GM10248 (cell line): ENCODE measurements around the gene NT5C3A.

Source experiments
- CTCF ChIA-PET: fragments of 300-600 bp; sonication (Branson Sonifier 250); formaldehyde crosslinking; extraction: SDS; loops from one replicate; lab custom pipeline; 2021; ENCODE audit warnings: antibody characterized with exemption; lab: Yijun Ruan, JAX
- POLR2A ChIA-PET: fragments of 350-650 bp; sonication (Branson Sonifier 250); formaldehyde crosslinking; extraction: SDS; loops from one replicate; lab custom pipeline; 2020; ENCODE audit warnings: antibody characterized with exemption; lab: Yijun Ruan, JAX
- DNase-seq: peaks from one replicate; pipeline ENCODE4 v3.0.0; 2012; ENCODE audit errors: extremely low spot score
- TF ChIP-seq, protein P1 (sequence below): IDR thresholded peaks from 2 replicates; pipeline ENCODE4 v1.5.1; 2012; ENCODE audit warnings: mild to moderate bottlenecking, low read depth; ENCODE audit errors: extremely low read depth, missing control alignments, control extremely low read depth

The NT5C3A gene

DNA sequence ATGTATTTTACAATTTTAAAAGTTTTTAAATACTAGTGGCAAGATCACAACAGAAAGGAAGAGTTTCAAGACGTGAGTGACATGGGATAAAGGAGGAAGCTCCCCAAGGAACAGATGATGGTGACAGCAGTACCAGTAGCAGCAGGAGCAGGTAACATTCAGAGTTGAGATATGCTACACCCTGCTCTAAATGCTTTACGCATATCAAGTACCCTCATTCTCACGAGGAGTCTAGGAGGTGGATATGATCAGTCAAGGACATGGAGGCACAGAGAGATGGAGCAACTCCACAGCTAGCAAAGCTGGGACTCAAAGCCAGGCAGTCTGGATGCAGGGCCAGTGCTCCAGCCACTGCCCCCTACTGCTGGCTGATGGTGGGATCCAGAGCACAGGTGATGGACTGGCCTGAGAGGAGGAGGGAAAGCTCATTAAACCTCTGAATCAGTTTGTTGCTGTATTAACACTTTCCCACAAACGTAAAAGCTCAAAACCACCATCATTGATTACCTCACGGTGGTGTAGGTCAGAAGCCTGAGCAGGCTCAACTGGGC, 29.1 kb upstream of the NT5C3A start:
- ChIA-PET CTCF (interaction anchor here (1.0 to 3.0 kb wide), 3 partner anchors 16 to 244 kb away, joined by 3 to 14 read pairs (median 5); no protein-coding TSS in a partner anchor), POLR2A (no interaction called here)
- TF ChIP-seq, protein P1, sequence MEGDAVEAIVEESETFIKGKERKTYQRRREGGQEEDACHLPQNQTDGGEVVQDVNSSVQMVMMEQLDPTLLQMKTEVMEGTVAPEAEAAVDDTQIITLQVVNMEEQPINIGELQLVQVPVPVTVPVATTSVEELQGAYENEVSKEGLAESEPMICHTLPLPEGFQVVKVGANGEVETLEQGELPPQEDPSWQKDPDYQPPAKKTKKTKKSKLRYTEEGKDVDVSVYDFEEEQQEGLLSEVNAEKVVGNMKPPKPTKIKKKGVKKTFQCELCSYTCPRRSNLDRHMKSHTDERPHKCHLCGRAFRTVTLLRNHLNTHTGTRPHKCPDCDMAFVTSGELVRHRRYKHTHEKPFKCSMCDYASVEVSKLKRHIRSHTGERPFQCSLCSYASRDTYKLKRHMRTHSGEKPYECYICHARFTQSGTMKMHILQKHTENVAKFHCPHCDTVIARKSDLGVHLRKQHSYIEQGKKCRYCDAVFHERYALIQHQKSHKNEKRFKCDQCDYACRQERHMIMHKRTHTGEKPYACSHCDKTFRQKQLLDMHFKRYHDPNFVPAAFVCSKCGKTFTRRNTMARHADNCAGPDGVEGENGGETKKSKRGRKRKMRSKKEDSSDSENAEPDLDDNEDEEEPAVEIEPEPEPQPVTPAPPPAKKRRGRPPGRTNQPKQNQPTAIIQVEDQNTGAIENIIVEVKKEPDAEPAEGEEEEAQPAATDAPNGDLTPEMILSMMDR = no peak
- DNase-seq = no peak

DNA sequence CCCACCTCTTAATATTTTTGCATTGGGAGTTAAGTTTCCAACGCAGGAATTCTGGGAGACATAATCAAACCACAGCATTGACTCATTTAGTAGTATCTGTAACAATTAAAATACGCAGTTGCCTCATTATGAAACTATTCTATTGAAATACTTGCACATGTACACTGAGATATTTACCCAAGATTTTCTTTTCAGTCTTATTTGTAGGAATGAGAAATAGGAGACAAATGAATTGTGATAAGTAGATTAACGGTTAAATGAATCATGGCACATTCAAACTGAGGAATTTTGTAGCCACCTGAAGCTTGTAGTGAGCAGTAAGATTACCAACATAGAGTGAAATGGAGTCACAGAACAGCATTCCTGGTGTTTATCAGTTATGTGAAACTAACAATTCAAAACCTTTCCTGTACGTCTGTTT, 28.5 kb upstream of the NT5C3A start:
- POLR2A ChIA-PET = no interaction called here
- no peak for DNase-seq
- TF ChIP-seq, protein P1 = no peak
- CTCF ChIA-PET = interaction anchor here (3.0 kb wide), 1 partner anchor 17 kb away, joined by 14 read pairs; no protein-coding TSS in a partner anchor

DNA sequence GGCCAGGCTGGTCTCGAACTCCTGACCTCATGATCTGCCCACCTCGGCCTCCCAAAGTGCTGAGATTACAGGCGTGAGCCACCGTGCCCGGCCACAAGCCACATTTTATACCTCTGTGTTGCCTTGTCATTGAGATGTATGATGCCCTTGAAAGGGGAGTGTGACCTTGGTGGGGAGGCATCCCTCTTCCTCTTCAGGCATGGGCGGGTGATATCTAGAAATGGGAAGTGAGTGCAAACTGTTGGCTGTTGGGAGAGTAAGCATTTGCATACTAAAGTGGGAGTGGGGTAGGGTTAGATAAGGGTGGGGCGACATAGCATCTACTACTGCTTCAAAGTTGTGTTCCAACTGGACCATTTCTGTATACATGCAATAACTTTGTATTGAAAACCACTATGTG, 26.6 kb upstream of the NT5C3A start:
- no peak for DNase-seq
- TF ChIP-seq, protein P1 = no peak
- ChIA-PET POLR2A (no interaction called here), CTCF (no interaction called here)

DNA sequence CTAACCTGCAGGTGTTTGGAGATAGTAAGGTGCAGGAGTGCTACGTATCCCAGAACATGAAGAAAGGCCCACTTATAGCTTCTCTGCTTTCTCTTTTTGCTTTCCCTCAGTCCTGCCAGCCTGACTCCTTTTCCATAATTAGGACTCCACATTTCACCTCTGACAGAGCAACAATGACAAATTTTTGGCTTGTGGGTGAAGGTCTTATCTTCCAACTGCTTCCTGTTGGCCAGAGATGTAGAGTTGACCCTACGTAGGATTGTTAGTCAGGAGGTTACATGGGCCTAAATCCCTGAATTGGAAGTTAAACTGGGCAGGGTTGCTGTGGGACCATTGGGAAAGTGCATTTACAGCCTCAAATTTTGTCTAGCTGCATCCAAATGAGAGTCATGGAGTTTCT, 25.3 kb upstream of the NT5C3A start:
- TF ChIP-seq, protein P1 = no peak
- no peak for DNase-seq
- ChIA-PET POLR2A (no interaction called here), CTCF (interaction anchor here (1.2 kb wide), 1 partner anchor 21 kb away, joined by 4 read pairs; the partner anchor contains the start of gene RP9)

DNA sequence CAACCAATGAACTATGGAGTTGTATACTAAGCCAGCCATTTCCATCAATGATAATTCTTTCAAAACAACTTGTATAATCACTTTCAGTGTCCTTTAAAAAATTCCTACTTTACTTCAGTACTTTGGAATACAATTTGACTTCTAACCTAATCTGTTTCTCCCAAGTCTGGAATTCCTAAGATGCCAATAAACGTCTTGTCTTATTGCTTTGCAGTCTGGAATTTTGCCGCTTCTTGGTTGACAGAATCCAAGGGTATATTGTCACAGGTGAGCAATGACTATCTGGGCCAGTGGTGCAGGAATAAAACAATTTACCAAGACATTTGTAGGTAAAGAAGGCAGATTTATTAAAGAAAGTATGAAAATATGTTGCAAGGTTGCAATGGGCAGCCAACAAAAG, 24.8 kb upstream of the NT5C3A start:
- DNase-seq = no peak
- ChIA-PET CTCF (no interaction called here), POLR2A (no interaction called here)
- TF ChIP-seq, protein P1 = no peak

DNA sequence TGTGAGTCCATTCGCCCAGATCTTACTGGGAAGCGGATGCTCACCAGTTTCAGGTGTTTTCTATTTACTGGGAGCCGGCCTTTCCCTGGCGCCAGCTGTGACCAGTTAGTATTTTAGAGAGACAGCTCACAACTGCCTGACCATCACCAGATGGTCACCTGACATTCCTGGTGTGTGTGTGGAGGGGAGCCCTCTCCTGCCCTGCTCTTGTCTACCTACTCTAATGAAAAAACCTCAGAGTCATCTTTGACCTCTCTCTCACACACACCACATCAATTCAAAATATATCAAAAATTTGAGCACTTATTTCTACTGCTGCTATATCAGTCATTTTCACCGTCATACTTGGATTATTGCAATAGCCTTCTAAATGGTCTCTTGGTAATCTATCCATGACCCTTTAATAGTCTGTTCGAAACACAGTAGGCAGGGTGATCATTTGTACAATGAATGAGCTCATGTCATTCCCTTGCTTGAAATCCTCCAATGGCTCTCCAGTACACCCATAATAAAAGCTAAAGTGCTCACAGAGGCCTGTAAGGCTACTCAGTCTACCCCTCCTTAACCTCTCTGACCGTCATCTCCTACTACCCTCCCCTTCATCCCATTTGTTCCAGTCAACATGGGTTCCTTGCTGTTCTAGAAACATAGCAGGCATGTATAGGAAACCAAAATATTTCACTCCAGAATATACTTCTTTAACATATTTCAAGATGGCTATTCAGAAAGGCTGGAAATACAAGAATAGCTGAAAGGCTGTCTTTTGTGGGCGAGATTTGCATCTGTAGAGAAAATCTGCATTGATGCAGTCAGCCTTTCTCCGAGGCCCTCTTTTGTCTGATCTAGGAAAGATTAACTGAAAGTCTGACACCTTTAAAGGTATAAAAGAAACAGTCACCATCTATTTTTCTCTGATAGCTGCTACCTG, 17.5 kb upstream of the NT5C3A start:
- no peak for DNase-seq
- TF ChIP-seq, protein P1 = no peak
- ChIA-PET CTCF (interaction anchor here (0.9 to 1.1 kb wide), 5 partner anchors 14 to 234 kb away, joined by 3 to 4 read pairs (median 3); partner anchors contain the start of gene RP9), POLR2A (no interaction called here)
